Stomach smooth muscle (tissue), 2 donors: ENCODE data around the gene DNMT3L.
"Not testable (repeated sequence)": the region's sequence is repeated elsewhere in the genome, so short reads cannot be mapped to it uniquely, and the experiment has no call there.

Source experiments
- H3K27ac ChIP-seq: one replicate; pipeline ENCODE4 v1.7.0; 2013; ENCODE audit warnings: mild to moderate bottlenecking, low read length, inconsistent platforms
- H3K27me3 ChIP-seq, 2 donors: one replicate each; pipeline ENCODE4 v1.7.0; 2013; ENCODE audit warnings: low read length in 2 of 2; ENCODE audit not compliant: insufficient read depth in 2 of 2, control insufficient read depth in 1 of 2
- H3K36me3 ChIP-seq, 2 donors: one replicate each; pipeline ENCODE4 v1.7.0; 2013; ENCODE audit warnings: low read length in 2 of 2; ENCODE audit not compliant: control insufficient read depth in 2 of 2, insufficient read depth in 2 of 2
- H3K4me1 ChIP-seq: one replicate; pipeline ENCODE4 v1.7.0; 2013; ENCODE audit warnings: low read length; ENCODE audit not compliant: control insufficient read depth, insufficient read depth
- H3K4me3 ChIP-seq, 2 donors: one replicate each; pipeline ENCODE4 v1.7.0; 2013; ENCODE audit warnings: low read length in 2 of 2
- H3K9ac ChIP-seq, 2 donors: one replicate each; pipeline ENCODE4 v1.7.0; 2013; ENCODE audit warnings: low read length in 2 of 2, mild to moderate bottlenecking in 1 of 2
- H3K9me3 ChIP-seq, 2 donors: one replicate each; pipeline ENCODE4 v1.7.0; 2013; ENCODE audit warnings: low read length in 2 of 2; ENCODE audit not compliant: control insufficient read depth in 2 of 2
- donor health status: healthy.
- donor health status: Pancreatic carcinoma.

Gene DNMT3L

GRCh38 chr21:44260066-44260465 is 1.6 kb downstream of the DNMT3L start:
- Histone ChIP-seq H3K4me1 (no peaks in the 10 kb centered on the region), H3K4me3 (no peak overlapping the region), H3K36me3 (no peaks in the 10 kb centered on the region), H3K9ac (no peak overlapping the region), H3K9me3 (peaks cover 0 to 7% of the 10 kb centered on the region in 2 donors), H3K27ac (no peak overlapping the region), H3K27me3 (peaks cover 0 to 4% of the 10 kb centered on the region in 2 donors)

- Histone ChIP-seq H3K27ac (no peak overlapping the region), H3K4me3 (no peak overlapping the region), H3K9me3 (peaks cover 0 to 7% of the 10 kb centered on the region in 2 donors), H3K4me1 (no peaks in the 10 kb centered on the region), H3K36me3 (no peaks in the 10 kb centered on the region), H3K27me3 (peaks cover 0 to 4% of the 10 kb centered on the region in 2 donors), H3K9ac (no peak overlapping the region)
Measured at GRCh38 chr21:44259082-44259705, 2.5 kb downstream of the DNMT3L start.

GRCh38 chr21:44258056-44258725 is 3.5 kb downstream of the DNMT3L start:
- peaks cover 0 to 4% of the 10 kb centered on the region in 2 donors for H3K27me3 ChIP-seq

GRCh38 chr21:44255511-44255981 is 6.2 kb downstream of the DNMT3L start:
- Histone ChIP-seq H3K9ac (no peak overlapping the region), H3K9me3 (peaks cover 0 to 7% of the 10 kb centered on the region in 2 donors), H3K4me1 (no peaks in the 10 kb centered on the region), H3K27me3 (no peaks in the 10 kb centered on the region), H3K4me3 (no peak overlapping the region), H3K27ac (no peak overlapping the region), H3K36me3 (no peaks in the 10 kb centered on the region)

More at GRCh38 chr21:44258056-44258725, 3.5 kb downstream of the DNMT3L start:
- Histone ChIP-seq H3K4me1 (no peaks in the 10 kb centered on the region), H3K9me3 (peaks cover 0 to 7% of the 10 kb centered on the region in 2 donors), H3K36me3 (no peaks in the 10 kb centered on the region), H3K9ac (no peak overlapping the region), H3K27ac (no peak overlapping the region), H3K4me3 (no peak overlapping the region)

GRCh38 chr21:44253832-44254710 is 7.6 kb downstream of the DNMT3L start:
- Histone ChIP-seq H3K27me3 (no peaks in the 10 kb centered on the region), H3K4me3 (no peak overlapping the region), H3K9ac (no peak overlapping the region), H3K36me3 (no peaks in the 10 kb centered on the region), H3K9me3 (peaks cover 0 to 2% of the 10 kb centered on the region in 2 donors), H3K27ac (no peak overlapping the region), H3K4me1 (no peaks in the 10 kb centered on the region)

GRCh38 chr21:44249204-44250037 is 12.3 kb downstream of the DNMT3L start:
- not testable (repeated sequence) for H3K4me3 ChIP-seq, H3K27me3 ChIP-seq, H3K36me3 ChIP-seq, H3K4me1 ChIP-seq, H3K9ac ChIP-seq, H3K9me3 ChIP-seq, H3K27ac ChIP-seq

- not testable (repeated sequence) for H3K9me3 ChIP-seq, H3K4me3 ChIP-seq, H3K36me3 ChIP-seq, H3K4me1 ChIP-seq, H3K27ac ChIP-seq, H3K27me3 ChIP-seq, H3K9ac ChIP-seq
Measured at GRCh38 chr21:44247904-44248303, 13.8 kb downstream of the DNMT3L start.

GRCh38 chr21:44243980-44244379 is 17.7 kb downstream of the DNMT3L start:
- H3K9ac ChIP-seq, H3K27me3 ChIP-seq, H3K4me3 ChIP-seq, H3K27ac ChIP-seq, H3K36me3 ChIP-seq, H3K4me1 ChIP-seq, H3K9me3 ChIP-seq: not testable (repeated sequence)

- not testable (repeated sequence) for H3K9ac ChIP-seq, H3K4me1 ChIP-seq, H3K27ac ChIP-seq, H3K27me3 ChIP-seq, H3K9me3 ChIP-seq, H3K36me3 ChIP-seq, H3K4me3 ChIP-seq
Measured at GRCh38 chr21:44241281-44241680, 20.4 kb downstream of the DNMT3L start.

GRCh38 chr21:44240842-44241241 is 20.9 kb downstream of the DNMT3L start, which contains the start of gene ICOSLG:
Gene ICOSLG (minus strand): TSS chr21:44240943. CDS start chr21:44240817, 126 bp downstream.
- not testable (repeated sequence) for H3K9me3 ChIP-seq, H3K4me1 ChIP-seq, H3K36me3 ChIP-seq

More at GRCh38 chr21:44240842-44241241, 20.9 kb downstream of the DNMT3L start, which contains the start of gene ICOSLG:
- not testable (repeated sequence) for H3K9ac ChIP-seq, H3K4me3 ChIP-seq, H3K27ac ChIP-seq, H3K27me3 ChIP-seq
